DOHH2 (cell line): ENCODE measurements around the gene C3orf33.

Experiments
- H3F3A ChIP-seq: fragments of 200-600 bp; sonication (generic), shearing (Covaris generic); 2 replicates; pipeline ENCODE4 v1.6.0; 2016; ENCODE audit warnings: antibody characterized with exemption, mild to moderate bottlenecking; ENCODE audit not compliant: control insufficient read depth, insufficient read depth
- H3K27ac ChIP-seq: fragments of 200-600 bp; sonication (generic); 2 replicates; pipeline ENCODE4 v1.5.1; 2014; ENCODE audit warnings: low read depth, mild to moderate bottlenecking, low read length, moderate library complexity
- H3K27me3 ChIP-seq: fragments of 200-600 bp; sonication (generic); 2 replicates; pipeline ENCODE4 v1.6.1; 2014; ENCODE audit warnings: mild to moderate bottlenecking, low read length, mixed read lengths; ENCODE audit not compliant: control insufficient read depth
- H3K36me3 ChIP-seq: fragments of 200-600 bp; sonication (generic); 2 replicates; pipeline ENCODE4 v1.6.1; 2014; ENCODE audit warnings: mild to moderate bottlenecking, low read length, moderate library complexity, mixed read lengths; ENCODE audit not compliant: control insufficient read depth
- H3K4me1 ChIP-seq: fragments of 200-600 bp; sonication (generic); 2 replicates; pipeline ENCODE4 v1.6.1; 2014; ENCODE audit warnings: mild to moderate bottlenecking, low read length, mixed read lengths; ENCODE audit not compliant: control insufficient read depth
- H3K4me2 ChIP-seq: fragments of 200-600 bp; sonication (generic); 2 replicates; pipeline ENCODE4 v1.6.0; 2014; ENCODE audit warnings: mild to moderate bottlenecking, low read length, moderate library complexity
- H3K4me3 ChIP-seq: fragments of 200-600 bp; sonication (generic); 2 replicates; pipeline ENCODE4 v1.5.1; 2014; ENCODE audit warnings: mild to moderate bottlenecking, low read length, mixed read lengths
- H3K79me2 ChIP-seq: fragments of 200-600 bp; sonication (generic); 2 replicates; pipeline ENCODE4 v1.6.1; 2014; ENCODE audit warnings: mild to moderate bottlenecking, low read length, mixed read lengths; ENCODE audit not compliant: control insufficient read depth
- H3K9me2 ChIP-seq: fragments of 200-600 bp; sonication (generic); replicated peaks from 2 replicates; pipeline ENCODE4 v1.6.1; 2014; ENCODE audit warnings: mild to moderate bottlenecking, low read length, mixed read lengths; ENCODE audit not compliant: control insufficient read depth
- H3K9me3 ChIP-seq: fragments of 200-600 bp; sonication (generic); 2 replicates; pipeline ENCODE4 v1.6.1; 2014; ENCODE audit warnings: antibody characterized with exemption, low read length, mixed read lengths; ENCODE audit not compliant: control insufficient read depth, insufficient read depth
- H4K20me1 ChIP-seq: fragments of 200-600 bp; sonication (generic); 2 replicates; pipeline ENCODE4 v1.6.0; 2014; ENCODE audit warnings: low read depth, mild to moderate bottlenecking, antibody characterized with exemption, low read length, moderate library complexity; ENCODE audit not compliant: control insufficient read depth, insufficient read depth
- CTCF ChIP-seq: fragments of 200-600 bp; sonication (generic); IDR thresholded peaks from one replicate; pipeline ENCODE4 v1.5.1; 2014; ENCODE audit warnings: antibody characterized with exemption, mild to moderate bottlenecking, low read depth, low read length; ENCODE audit not compliant: poor library complexity, severe bottlenecking
- EZH2phosphoT487 ChIP-seq: fragments of 200-600 bp; sonication (generic); IDR thresholded peaks from 2 replicates; pipeline ENCODE4 v1.6.1; 2017; ENCODE audit warnings: borderline replicate concordance, mild to moderate bottlenecking, antibody characterized with exemption, low read length, moderate library complexity, mixed read lengths

Gene C3orf33

GRCh38 chr3:155785662-155786295 is 20.3 kb downstream of the C3orf33 start:
- TF ChIP-seq CTCF, result no peak
- no peak for TF ChIP-seq EZH2phosphoT487
- Histone ChIP-seq H3K27me3 (no peaks in the 10 kb centered on the region), H4K20me1 (no peaks in the 10 kb centered on the region), H3K4me3 (no peak overlapping the region), H3K36me3 (no peaks in the 10 kb centered on the region), H3K9me2 (no peaks in the 10 kb centered on the region), H3K27ac (no peak overlapping the region), H3K9me3 (no peaks in the 10 kb centered on the region; the same call in 1 of the 2 replicates), H3F3A (0 out of 2 replicates have a peak, but pooled peaks cover 2% of the 10 kb centered on the region), H3K79me2 (no peaks in the 10 kb centered on the region), H3K4me1 (peaks cover 11% of the 10 kb centered on the region), H3K4me2 (no peak overlapping the region)

GRCh38 chr3:155782390-155782953 is 23.6 kb downstream of the C3orf33 start:
- Histone ChIP-seq H3K4me1 (peaks cover 11% of the 10 kb centered on the region), H3K27me3 (no peaks in the 10 kb centered on the region), H3K9me2 (no peaks in the 10 kb centered on the region), H3F3A (0 out of 2 replicates have a peak, but pooled peaks cover 2% of the 10 kb centered on the region), H4K20me1 (no peaks in the 10 kb centered on the region), H3K4me2 (no peak overlapping the region), H3K79me2 (no peaks in the 10 kb centered on the region), H3K9me3 (no peaks in the 10 kb centered on the region; the same call in 1 of the 2 replicates), H3K4me3 (no peak overlapping the region), H3K36me3 (no peaks in the 10 kb centered on the region), H3K27ac (no peak overlapping the region)
- TF ChIP-seq CTCF, result no peak

- Histone ChIP-seq H3K4me1 (peaks cover 2% of the 10 kb centered on the region), H3K27ac (no peak overlapping the region), H3K9me2 (no peaks in the 10 kb centered on the region), H3K4me3 (no peak overlapping the region), H3F3A (0 out of 2 replicates have a peak, but pooled peaks cover under 1% of the 10 kb centered on the region), H4K20me1 (no peaks in the 10 kb centered on the region), H3K36me3 (no peaks in the 10 kb centered on the region), H3K9me3 (no peaks in the 10 kb centered on the region; the same call in 1 of the 2 replicates), H3K27me3 (no peaks in the 10 kb centered on the region), H3K4me2 (no peak overlapping the region), H3K79me2 (no peaks in the 10 kb centered on the region)
- TF ChIP-seq CTCF (no peak), EZH2phosphoT487 (no peak)
Observed at GRCh38 chr3:155780291-155780690, 25.8 kb downstream of the C3orf33 start.
